ENCODE data around the gene SLX4IP.

SLX4IP gene

DNA sequence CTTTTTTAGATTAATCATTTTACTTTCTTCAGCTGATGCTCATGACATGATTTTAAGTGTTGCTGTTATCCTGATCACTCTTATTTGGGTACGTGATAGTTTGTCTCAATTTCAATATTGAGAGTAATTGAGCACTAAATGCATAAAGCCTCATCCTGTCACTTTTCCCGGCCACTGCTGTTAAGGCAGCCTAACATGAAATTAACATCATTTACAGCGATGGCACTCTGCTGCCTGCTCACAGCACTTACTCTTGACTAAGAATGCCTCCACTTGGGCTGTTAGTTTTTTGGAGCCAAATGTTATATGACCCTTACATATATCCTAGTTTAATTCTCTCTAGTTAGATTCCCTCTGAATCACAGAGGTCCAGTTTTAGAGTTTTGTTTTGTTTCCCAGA, 107.3 kb downstream of the SLX4IP start:
- H3K27me3 ChIP-seq (ENCODE audit: control insufficient read depth, insufficient read depth, low read length): no peaks in the 10 kb centered on the region
- no peak overlapping the region for H3K4me2 ChIP-seq (ENCODE audit: low read length)
- no peak for TF ChIP-seq CTCF (IDR thresholded peaks at IDR 0.05)
- no peaks in the 10 kb centered on the region for H3K9me3 ChIP-seq (ENCODE audit: control insufficient read depth, low read length)
- no peak overlapping the region for H3K4me3 ChIP-seq (ENCODE audit: low read depth, low read length)
- H3K27ac ChIP-seq: no peak overlapping the region
- H3K36me3 ChIP-seq (ENCODE audit: control insufficient read depth, insufficient read depth, low read length): no peaks in the 10 kb centered on the region
- H2AFZ ChIP-seq: no peak overlapping the region
- H3K79me2 ChIP-seq: peaks cover 4% of the 10 kb centered on the region
- H3K9ac ChIP-seq: no peak overlapping the region
- H3K4me1 ChIP-seq: no peaks in the 10 kb centered on the region

- TF ChIP-seq CTCF (IDR thresholded peaks at IDR 0.05): no peak
- H3K4me3 ChIP-seq (ENCODE audit: low read depth, low read length): no peak overlapping the region
- no peaks in the 10 kb centered on the region for H3K27me3 ChIP-seq (ENCODE audit: control insufficient read depth, insufficient read depth, low read length)
- no peaks in the 10 kb centered on the region for H3K9me3 ChIP-seq (ENCODE audit: control insufficient read depth, low read length)
- no peaks in the 10 kb centered on the region for H3K4me1 ChIP-seq
- H3K9ac ChIP-seq: no peak overlapping the region
- H2AFZ ChIP-seq: no peak overlapping the region
- no peak overlapping the region for H3K27ac ChIP-seq
- peaks cover 4% of the 10 kb centered on the region for H3K79me2 ChIP-seq
- H3K36me3 ChIP-seq (ENCODE audit: control insufficient read depth, insufficient read depth, low read length): no peaks in the 10 kb centered on the region
- no peak overlapping the region for H3K4me2 ChIP-seq (ENCODE audit: low read length)
Measured at GRCh38 chr20:10543480-10543879, 108.4 kb downstream of the SLX4IP start.

- H3K4me3 ChIP-seq (ENCODE audit: low read depth, low read length): no peak overlapping the region
- no peak overlapping the region for H3K9ac ChIP-seq
- H3K79me2 ChIP-seq: peaks cover 4% of the 10 kb centered on the region
- no peak overlapping the region for H2AFZ ChIP-seq
- no peaks in the 10 kb centered on the region for H3K4me1 ChIP-seq
- TF ChIP-seq CTCF (IDR thresholded peaks at IDR 0.05): no peak
- H3K9me3 ChIP-seq (ENCODE audit: control insufficient read depth, low read length): no peaks in the 10 kb centered on the region
- H3K4me2 ChIP-seq (ENCODE audit: low read length): no peak overlapping the region
- H3K27ac ChIP-seq: no peak overlapping the region
- no peaks in the 10 kb centered on the region for H3K27me3 ChIP-seq (ENCODE audit: control insufficient read depth, insufficient read depth, low read length)
- H3K36me3 ChIP-seq (ENCODE audit: control insufficient read depth, insufficient read depth, low read length): no peaks in the 10 kb centered on the region
Measured at GRCh38 chr20:10547276-10548114, 112.4 kb downstream of the SLX4IP start.

DNA sequence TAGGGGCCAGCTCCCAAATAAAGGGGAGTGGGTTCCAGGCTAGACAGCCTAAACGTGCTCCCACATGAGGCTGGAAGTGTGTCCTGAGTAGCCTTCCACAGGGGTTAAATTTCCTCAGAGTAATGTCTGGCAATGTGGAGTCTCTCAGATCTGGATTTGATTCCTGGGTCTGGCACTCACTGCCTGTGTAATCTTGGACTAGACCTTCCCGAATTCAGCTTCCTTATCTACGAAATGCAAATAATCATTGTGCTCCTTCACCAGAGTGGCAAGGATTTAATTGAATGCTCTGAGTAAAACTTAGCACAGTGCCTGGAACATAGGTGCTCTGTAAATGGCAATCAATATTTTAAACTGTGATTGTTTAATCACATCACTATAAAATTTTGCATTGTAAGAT, 114.4 kb downstream of the SLX4IP start:
- Histone ChIP-seq H2AFZ (no peak overlapping the region), H3K4me1 (peaks cover 5% of the 10 kb centered on the region)

More for the DNA sequence above, 114.4 kb downstream of the SLX4IP start:
- no peaks in the 10 kb centered on the region for H3K27me3 ChIP-seq (ENCODE audit: control insufficient read depth, insufficient read depth, low read length)
- H3K4me2 ChIP-seq (ENCODE audit: low read length): no peak overlapping the region
- H3K9ac ChIP-seq: no peak overlapping the region
- no peaks in the 10 kb centered on the region for H3K36me3 ChIP-seq (ENCODE audit: control insufficient read depth, insufficient read depth, low read length)
- peaks cover 4% of the 10 kb centered on the region for H3K79me2 ChIP-seq
- H3K27ac ChIP-seq: no peak overlapping the region
- no peaks in the 10 kb centered on the region for H3K9me3 ChIP-seq (ENCODE audit: control insufficient read depth, low read length)
- no peak overlapping the region for H3K4me3 ChIP-seq (ENCODE audit: low read depth, low read length)
- TF ChIP-seq CTCF (IDR thresholded peaks at IDR 0.05): no peak
